ENCODE data around the gene NELFB. TPM values are rescaled to one million over a fixed set of nuclear protein-coding genes. Genes with fewer than 3 reads are reported as not detected.
A peak's percentile ranks its signal among the peaks of the same experiment; 100 is the strongest.

Gene NELFB
- total and polyA plus RNA-seq, 9 of the 15 experiments (the other 6 are each of a cell fraction or from before 2014, with no cell fraction given), result 0.24 to 84.0 (median 29.7) TPM

- no peak; a peak in 1 of 4 replicates for TF ChIP-seq KDM4B (IDR thresholded peaks at IDR 0.05; ENCODE audit: borderline replicate concordance in 2 of 2, low read depth in 1 of 2)
- no peak for TF ChIP-seq NFATC3 (IDR thresholded peaks at IDR 0.05)
- peak; percentile 58; the same call in 1 of the 2 replicates for TF ChIP-seq PHF8 (IDR thresholded peaks at IDR 0.05; ENCODE audit: borderline replicate concordance, low read length)
- TF ChIP-seq RREB1 (CRISPR knock-in tag; IDR thresholded peaks at IDR 0.05), result no peak
- TF ChIP-seq SRSF1 (IDR thresholded peaks at IDR 0.05; ENCODE audit: low read depth, low read length), result no peak
- 0 out of 2 replicates have a peak, but pooled peaks have one; percentile 71 for TF ChIP-seq TGIF2 (CRISPR knock-in tag; IDR thresholded peaks at IDR 0.05)
- TF ChIP-seq ZNF561 (CRISPR knock-in tag; conservative IDR thresholded peaks at IDR 0.05), result no peak
- TF ChIP-seq ADNP (tag; IDR thresholded peaks at IDR 0.05), result no peak
- TF ChIP-seq MYC (IDR thresholded peaks at IDR 0.05; ENCODE audit: low read depth, low read length), result peak; percentile 35
- TF ChIP-seq MYC (CRISPR knock-in tag; IDR thresholded peaks at IDR 0.05; ENCODE audit: borderline replicate concordance, low read depth), result no peak
- 0 out of 2 replicates have a peak, but pooled peaks have one; percentile 0 for TF ChIP-seq MEF2A (IDR thresholded peaks at IDR 0.05; ENCODE audit: control insufficient read depth, low read depth, low read length)
- peak; percentile 95 for TF ChIP-seq ZBTB7A (IDR thresholded peaks at IDR 0.05; ENCODE audit: borderline replicate concordance, control insufficient read depth, low read depth, low read length)
- TF ChIP-seq HCFC1 (IDR thresholded peaks at IDR 0.05; ENCODE audit: low read depth, low read length), result peak; percentile 43; the same call in 1 of the 2 replicates
- peak; percentile 84 for TF ChIP-seq ETV1 (tag; conservative IDR thresholded peaks at IDR 0.05; ENCODE audit: low read depth)
- TF ChIP-seq ZBTB2 (IDR thresholded peaks at IDR 0.05), result no peak
- TF ChIP-seq GATAD2A (IDR thresholded peaks at IDR 0.05), result peak; percentile 32; the same call in 1 of the 2 replicates
- TF ChIP-seq RCOR1 (IDR thresholded peaks at IDR 0.05; ENCODE audit: borderline replicate concordance in 1 of 2, low read depth in 2 of 2, low read length in 2 of 2), result peak in 1 of 2 experiments; percentile 65; a peak in 1 of 4 replicates
- TF ChIP-seq SMARCA4 (IDR thresholded peaks at IDR 0.05), result peak; percentile 9; the same call in 1 of the 2 replicates
- no peak for TF ChIP-seq ESRRB (CRISPR knock-in tag; IDR thresholded peaks at IDR 0.05; ENCODE audit: borderline replicate concordance)
Observed at GRCh38 chr9:137277329-137278041, 22.4 kb downstream of the NELFB start, which contains the start of gene TOR4A (continued).
